ENCODE data around the gene VSIR. TPM values are rescaled to one million over a fixed set of nuclear protein-coding genes. Genes with fewer than 3 reads are reported as not detected.

The VSIR gene
- total and polyA plus RNA-seq, 10 of the 15 experiments (the other 5 are each of a cell fraction or from before 2014, with no cell fraction given), result 0.19 to 12.5 (median 6.7) TPM

GRCh38 chr10:71697938-71698709, 75.2 kb downstream of the VSIR start (continued):
- TF ChIP-seq E2F4 (IDR thresholded peaks at IDR 0.05; ENCODE audit: low read depth, low read length) (no peak), ZZZ3 (IDR thresholded peaks at IDR 0.05; ENCODE audit: control insufficient read depth, insufficient read length, low read depth) (no peak), EZH2 (IDR thresholded peaks at IDR 0.05; ENCODE audit: borderline replicate concordance, control insufficient read depth, low read depth, low read length) (no peak), ZBTB11 (CRISPR knock-in tag; IDR thresholded peaks at IDR 0.05) (no peak), CBFB (IDR thresholded peaks at IDR 0.05; ENCODE audit: low read depth) (peak; percentile 75; the same call in 1 of the 2 replicates), SPI1 (IDR thresholded peaks at IDR 0.05; ENCODE audit: borderline replicate concordance, insufficient read depth, low read depth, low read length) (no peak), MEF2B (IDR thresholded peaks at IDR 0.05; ENCODE audit: partially characterized antibody, poor library complexity, severe bottlenecking) (peak; percentile 65), IKZF2 (IDR thresholded peaks at IDR 0.05) (peak; percentile 75; a peak in 3 of 4 replicates), POLR2AphosphoS5 (IDR thresholded peaks at IDR 0.05; ENCODE audit: low read length) (no peak), TCF12 (IDR thresholded peaks at IDR 0.05; ENCODE audit: low read depth, low read length) (peak; percentile 45; the same call in 1 of the 2 replicates), MAX (IDR thresholded peaks at IDR 0.05; ENCODE audit: low read depth, low read length) (no peak), SMARCA5 (IDR thresholded peaks at IDR 0.05) (no peak), MXI1 (IDR thresholded peaks at IDR 0.05; ENCODE audit: low read depth, low read length) (no peak), IRF3 (IDR thresholded peaks at IDR 0.05) (no peak), MYB (IDR thresholded peaks at IDR 0.05; ENCODE audit: borderline replicate concordance, low read depth, low read length) (no peak), CEBPZ (IDR thresholded peaks at IDR 0.05; ENCODE audit: low read depth, low read length) (no peak), RELB (IDR thresholded peaks at IDR 0.05; ENCODE audit: low read depth) (peak; percentile 44; the same call in 1 of the 2 replicates), KDM1A (IDR thresholded peaks at IDR 0.05; ENCODE audit: borderline replicate concordance) (no peak)
